ENCODE measurements around the gene PGRMC1.

The PGRMC1 gene

GRCh38 chrX:119226446-119226845, 9.6 kb upstream of the PGRMC1 start:
- H3K4me1 Mint-ChIP-seq: peaks cover 38% of the 10 kb centered on the region
- H3K9me3 Mint-ChIP-seq: peaks cover 12% of the 10 kb centered on the region
- peak overlapping the region; percentile 92 to 98 (median 93) for H3K27ac Mint-ChIP-seq
- no peak for TF ChIP-seq CTCF (IDR thresholded peaks at IDR 0.05; ENCODE audit: unreplicated experiment in 3 of 3)
- peak overlapping the region; percentile 47 to 74 (median 63) for H3K4me3 Mint-ChIP-seq
- H3K36me3 Mint-ChIP-seq (ENCODE audit: low read depth): no peaks in the 10 kb centered on the region
- no peaks in the 10 kb centered on the region for H3K27me3 Mint-ChIP-seq (ENCODE audit: low read depth)

GRCh38 chrX:119228512-119229252, 7.4 kb upstream of the PGRMC1 start:
- Mint-ChIP-seq H3K4me3 (peak overlapping the region in 1 of 3 experiments; percentile 34), H3K9me3 (peaks cover 8% of the 10 kb centered on the region), H3K4me1 (peaks cover 41% of the 10 kb centered on the region), H3K36me3 (ENCODE audit: low read depth) (no peaks in the 10 kb centered on the region), H3K27me3 (ENCODE audit: low read depth) (no peaks in the 10 kb centered on the region), H3K27ac (peak overlapping the region; percentile 27 to 84 (median 58))
- TF ChIP-seq CTCF (IDR thresholded peaks at IDR 0.05; ENCODE audit: unreplicated experiment in 3 of 3): no peak

- Mint-ChIP-seq H3K36me3 (ENCODE audit: low read depth) (no peaks in the 10 kb centered on the region), H3K27me3 (ENCODE audit: low read depth) (no peaks in the 10 kb centered on the region), H3K9me3 (peaks cover 5% of the 10 kb centered on the region), H3K27ac (peak overlapping the region in 2 of 3 experiments; percentile 47 to 84), H3K4me3 (no peak overlapping the region), H3K4me1 (peaks cover 40% of the 10 kb centered on the region)
- no peak for TF ChIP-seq CTCF (IDR thresholded peaks at IDR 0.05; ENCODE audit: unreplicated experiment in 3 of 3)
Measured at GRCh38 chrX:119229253-119229615, 6.9 kb upstream of the PGRMC1 start.

- Mint-ChIP-seq H3K27ac (no peak overlapping the region), H3K36me3 (ENCODE audit: low read depth) (no peaks in the 10 kb centered on the region), H3K4me1 (peaks cover 46% of the 10 kb centered on the region), H3K27me3 (ENCODE audit: low read depth) (no peaks in the 10 kb centered on the region), H3K4me3 (no peak overlapping the region), H3K9me3 (peaks cover 3% of the 10 kb centered on the region)
- TF ChIP-seq CTCF (IDR thresholded peaks at IDR 0.05; ENCODE audit: unreplicated experiment in 3 of 3): no peak
Measured at GRCh38 chrX:119230850-119231249, 5.2 kb upstream of the PGRMC1 start.

GRCh38 chrX:119231936-119232445, 4.1 kb upstream of the PGRMC1 start:
- Mint-ChIP-seq H3K4me1 (peaks cover 41% of the 10 kb centered on the region), H3K27ac (peak overlapping the region in 2 of 3 experiments; percentile 44 to 97), H3K27me3 (ENCODE audit: low read depth) (no peaks in the 10 kb centered on the region), H3K9me3 (peaks cover 3% of the 10 kb centered on the region), H3K4me3 (no peak overlapping the region), H3K36me3 (ENCODE audit: low read depth) (peaks cover under 1% of the 10 kb centered on the region)
- TF ChIP-seq CTCF (IDR thresholded peaks at IDR 0.05; ENCODE audit: unreplicated experiment in 3 of 3): no peak

GRCh38 chrX:119235051-119235511, 1.0 kb upstream of the PGRMC1 start:
- peaks cover 16% of the 10 kb centered on the region for H3K36me3 Mint-ChIP-seq (ENCODE audit: low read depth)
- H3K4me1 Mint-ChIP-seq: peaks cover 26% of the 10 kb centered on the region
- peak overlapping the region; percentile 90 to 96 (median 94) for H3K4me3 Mint-ChIP-seq
- no peak for TF ChIP-seq CTCF (IDR thresholded peaks at IDR 0.05; ENCODE audit: unreplicated experiment in 3 of 3)
- H3K9me3 Mint-ChIP-seq: no peaks in the 10 kb centered on the region
- H3K27ac Mint-ChIP-seq: peak overlapping the region; percentile 91 to 98 (median 97)
- no peaks in the 10 kb centered on the region for H3K27me3 Mint-ChIP-seq (ENCODE audit: low read depth)
